ENCODE results near the gene AACS. TPM values are rescaled to one million over a fixed set of nuclear protein-coding genes. Genes with fewer than 3 reads are reported as not detected.

Gene AACS
- polyA plus RNA-seq, 1 donor from 2014 or later = 33.2 TPM

DNA sequence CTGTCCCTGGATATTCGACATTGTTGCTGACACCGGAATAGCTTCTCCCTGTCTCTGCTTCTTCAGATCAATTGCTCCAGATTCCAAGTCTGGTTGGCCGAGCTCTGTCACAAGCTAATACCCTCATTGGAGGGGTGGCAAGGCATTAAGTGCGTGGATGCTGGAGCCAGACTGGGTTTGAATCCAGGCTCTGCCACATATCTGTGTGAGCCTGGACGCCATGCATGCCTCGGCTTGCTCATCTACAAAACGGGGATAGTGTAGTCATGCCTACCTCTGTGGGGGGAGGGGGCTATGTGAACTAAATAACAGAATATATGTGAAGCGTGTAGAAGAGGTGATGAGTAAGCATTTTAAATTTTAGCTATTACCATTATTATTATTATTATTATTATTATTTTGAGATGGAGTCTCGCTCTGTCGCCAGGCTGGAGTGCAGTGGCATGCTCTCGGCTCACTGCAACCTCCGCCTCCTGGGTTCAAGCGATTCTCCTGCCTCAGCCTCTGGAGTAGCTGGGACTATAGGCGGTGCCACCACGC, 97.3 kb downstream of the AACS start:
- no peaks in the 10 kb centered on the region for H3K79me2 ChIP-seq (replicated peaks; ENCODE audit: insufficient read depth, low read length)
- H3K27me3 ChIP-seq (ENCODE audit: insufficient read depth, low read depth, low read length) = no peaks in the 10 kb centered on the region
- H3K4me3 ChIP-seq (ENCODE audit: low read length) = no peak overlapping the region
- H3K9me3 ChIP-seq (ENCODE audit: low read length) = no peaks in the 10 kb centered on the region
- no peak overlapping the region for H2AFZ ChIP-seq (ENCODE audit: low read depth, low read length)
- H3K27ac ChIP-seq (ENCODE audit: low read length) = no peak overlapping the region
- no peak for TF ChIP-seq MXI1 (conservative IDR thresholded peaks at IDR 0.05; ENCODE audit: poor library complexity, severe bottlenecking)
- TF ChIP-seq POLR2AphosphoS5 (IDR thresholded peaks at IDR 0.05) = no peak
- no peak for TF ChIP-seq SMC3 (conservative IDR thresholded peaks at IDR 0.05; ENCODE audit: poor library complexity)
- no peak for TF ChIP-seq EP300 (conservative IDR thresholded peaks at IDR 0.05; ENCODE audit: poor library complexity, severe bottlenecking)
- TF ChIP-seq RAD21 (conservative IDR thresholded peaks at IDR 0.05) = no peak
- TF ChIP-seq, protein P1, sequence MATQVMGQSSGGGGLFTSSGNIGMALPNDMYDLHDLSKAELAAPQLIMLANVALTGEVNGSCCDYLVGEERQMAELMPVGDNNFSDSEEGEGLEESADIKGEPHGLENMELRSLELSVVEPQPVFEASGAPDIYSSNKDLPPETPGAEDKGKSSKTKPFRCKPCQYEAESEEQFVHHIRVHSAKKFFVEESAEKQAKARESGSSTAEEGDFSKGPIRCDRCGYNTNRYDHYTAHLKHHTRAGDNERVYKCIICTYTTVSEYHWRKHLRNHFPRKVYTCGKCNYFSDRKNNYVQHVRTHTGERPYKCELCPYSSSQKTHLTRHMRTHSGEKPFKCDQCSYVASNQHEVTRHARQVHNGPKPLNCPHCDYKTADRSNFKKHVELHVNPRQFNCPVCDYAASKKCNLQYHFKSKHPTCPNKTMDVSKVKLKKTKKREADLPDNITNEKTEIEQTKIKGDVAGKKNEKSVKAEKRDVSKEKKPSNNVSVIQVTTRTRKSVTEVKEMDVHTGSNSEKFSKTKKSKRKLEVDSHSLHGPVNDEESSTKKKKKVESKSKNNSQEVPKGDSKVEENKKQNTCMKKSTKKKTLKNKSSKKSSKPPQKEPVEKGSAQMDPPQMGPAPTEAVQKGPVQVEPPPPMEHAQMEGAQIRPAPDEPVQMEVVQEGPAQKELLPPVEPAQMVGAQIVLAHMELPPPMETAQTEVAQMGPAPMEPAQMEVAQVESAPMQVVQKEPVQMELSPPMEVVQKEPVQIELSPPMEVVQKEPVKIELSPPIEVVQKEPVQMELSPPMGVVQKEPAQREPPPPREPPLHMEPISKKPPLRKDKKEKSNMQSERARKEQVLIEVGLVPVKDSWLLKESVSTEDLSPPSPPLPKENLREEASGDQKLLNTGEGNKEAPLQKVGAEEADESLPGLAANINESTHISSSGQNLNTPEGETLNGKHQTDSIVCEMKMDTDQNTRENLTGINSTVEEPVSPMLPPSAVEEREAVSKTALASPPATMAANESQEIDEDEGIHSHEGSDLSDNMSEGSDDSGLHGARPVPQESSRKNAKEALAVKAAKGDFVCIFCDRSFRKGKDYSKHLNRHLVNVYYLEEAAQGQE (IDR thresholded peaks at IDR 0.05; ENCODE audit: borderline replicate concordance) = no peak
- no peak for TF ChIP-seq TAF1 (IDR thresholded peaks at IDR 0.05; ENCODE audit: low read depth)
- TF ChIP-seq EZH2 (IDR thresholded peaks at IDR 0.05; ENCODE audit: borderline replicate concordance, insufficient read depth, low read length, poor library complexity, severe bottlenecking) = no peak
- no peaks in the 10 kb centered on the region for H3F3A ChIP-seq (ENCODE audit: insufficient read depth, low read length, poor library complexity, severe bottlenecking)
- H3K4me2 ChIP-seq (ENCODE audit: low read length) = no peak overlapping the region
- no peak overlapping the region for H3K9ac ChIP-seq (ENCODE audit: low read length)
- H3K36me3 ChIP-seq (ENCODE audit: insufficient read depth, low read length) = no peaks in the 10 kb centered on the region
- H4K20me1 ChIP-seq (ENCODE audit: insufficient read depth) = no peaks in the 10 kb centered on the region
- H3K9me2 ChIP-seq (ENCODE audit: insufficient read depth, low read length) = no peaks in the 10 kb centered on the region

DNA sequence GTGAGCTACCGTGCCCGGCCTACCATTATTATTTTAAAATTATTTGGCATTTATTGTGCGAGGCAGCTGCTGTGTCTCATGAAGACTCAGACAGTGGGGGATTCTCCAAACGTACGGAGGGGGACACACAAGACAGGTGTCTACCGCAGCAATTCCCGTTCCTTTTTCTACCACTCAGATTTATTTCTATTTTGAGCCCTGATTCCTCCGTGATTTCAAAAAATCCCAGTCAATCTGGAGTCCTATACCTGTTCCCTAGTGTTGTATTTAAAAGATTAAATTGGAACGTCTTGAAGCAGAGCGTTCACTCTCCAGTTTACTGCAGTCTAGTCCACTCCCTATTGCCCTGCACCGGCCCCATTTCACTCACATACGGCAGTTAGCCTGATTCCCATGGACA, 97.9 kb downstream of the AACS start:
- Histone ChIP-seq H3F3A (ENCODE audit: insufficient read depth, low read length, poor library complexity, severe bottlenecking) (no peaks in the 10 kb centered on the region), H3K27me3 (ENCODE audit: insufficient read depth, low read depth, low read length) (no peaks in the 10 kb centered on the region), H3K9me3 (ENCODE audit: low read length) (no peaks in the 10 kb centered on the region), H3K27ac (ENCODE audit: low read length) (no peak overlapping the region), H3K4me3 (ENCODE audit: low read length) (no peak overlapping the region), H3K9me2 (ENCODE audit: insufficient read depth, low read length) (no peaks in the 10 kb centered on the region), H3K9ac (ENCODE audit: low read length) (no peak overlapping the region), H3K4me2 (ENCODE audit: low read length) (no peak overlapping the region), H2AFZ (ENCODE audit: low read depth, low read length) (no peak overlapping the region), H4K20me1 (ENCODE audit: insufficient read depth) (no peaks in the 10 kb centered on the region), H3K36me3 (ENCODE audit: insufficient read depth, low read length) (no peaks in the 10 kb centered on the region), H3K79me2 (replicated peaks; ENCODE audit: insufficient read depth, low read length) (no peaks in the 10 kb centered on the region)
- TF ChIP-seq EZH2 (IDR thresholded peaks at IDR 0.05; ENCODE audit: borderline replicate concordance, insufficient read depth, low read length, poor library complexity, severe bottlenecking) (no peak), SMC3 (conservative IDR thresholded peaks at IDR 0.05; ENCODE audit: poor library complexity) (no peak), RAD21 (conservative IDR thresholded peaks at IDR 0.05) (no peak), TAF1 (IDR thresholded peaks at IDR 0.05; ENCODE audit: low read depth) (no peak), MXI1 (conservative IDR thresholded peaks at IDR 0.05; ENCODE audit: poor library complexity, severe bottlenecking) (no peak), EP300 (conservative IDR thresholded peaks at IDR 0.05; ENCODE audit: poor library complexity, severe bottlenecking) (no peak), POLR2AphosphoS5 (IDR thresholded peaks at IDR 0.05) (no peak)
- TF ChIP-seq, protein P1 (IDR thresholded peaks at IDR 0.05; ENCODE audit: borderline replicate concordance) = no peak
- TF ChIP-seq, protein P2, sequence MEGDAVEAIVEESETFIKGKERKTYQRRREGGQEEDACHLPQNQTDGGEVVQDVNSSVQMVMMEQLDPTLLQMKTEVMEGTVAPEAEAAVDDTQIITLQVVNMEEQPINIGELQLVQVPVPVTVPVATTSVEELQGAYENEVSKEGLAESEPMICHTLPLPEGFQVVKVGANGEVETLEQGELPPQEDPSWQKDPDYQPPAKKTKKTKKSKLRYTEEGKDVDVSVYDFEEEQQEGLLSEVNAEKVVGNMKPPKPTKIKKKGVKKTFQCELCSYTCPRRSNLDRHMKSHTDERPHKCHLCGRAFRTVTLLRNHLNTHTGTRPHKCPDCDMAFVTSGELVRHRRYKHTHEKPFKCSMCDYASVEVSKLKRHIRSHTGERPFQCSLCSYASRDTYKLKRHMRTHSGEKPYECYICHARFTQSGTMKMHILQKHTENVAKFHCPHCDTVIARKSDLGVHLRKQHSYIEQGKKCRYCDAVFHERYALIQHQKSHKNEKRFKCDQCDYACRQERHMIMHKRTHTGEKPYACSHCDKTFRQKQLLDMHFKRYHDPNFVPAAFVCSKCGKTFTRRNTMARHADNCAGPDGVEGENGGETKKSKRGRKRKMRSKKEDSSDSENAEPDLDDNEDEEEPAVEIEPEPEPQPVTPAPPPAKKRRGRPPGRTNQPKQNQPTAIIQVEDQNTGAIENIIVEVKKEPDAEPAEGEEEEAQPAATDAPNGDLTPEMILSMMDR (IDR thresholded peaks at IDR 0.05; ENCODE audit: poor library complexity, severe bottlenecking) = no peak
